PC-3 (cell line): ENCODE measurements around the gene THAP7. TPM values are rescaled to one million over a fixed set of nuclear protein-coding genes. Genes with fewer than 3 reads are reported as not detected.
A peak's percentile ranks its signal among the peaks of the same experiment; 100 is the strongest.

ENCODE experiments used
- ATAC-seq: fragments of 200-7000 bp; cut with Tn5 transposase; 2 replicates; pipeline ENCODE4 v1.9.1; 2020; ENCODE audit warnings: mild to moderate bottlenecking, moderate library complexity
- BruUV-seq: library from RNA; stranded (reverse); fragments of 400-500 nt; replicated peaks from 2 replicates; lab custom pipeline; 2021; lab: Mats Ljungman, UMichigan
- CTCF ChIA-PET: fragments of 300-600 bp; sonication (Branson Sonifier 250); formaldehyde crosslinking; loops from one replicate; lab custom pipeline; 2022; ENCODE audit warnings: antibody characterized with exemption; lab: Charles Lee
- POLR2A ChIA-PET: fragments of 300-600 bp; sonication (Branson Sonifier 250); formaldehyde crosslinking; loops from one replicate; lab custom pipeline; 2022; ENCODE audit warnings: antibody characterized with exemption; ENCODE audit not compliant: unreplicated experiment; lab: Charles Lee
- DNase-seq: peaks from one replicate; pipeline ENCODE4 v3.0.0-alpha.2; 2015
- H2AFZ ChIP-seq: fragments of 300-600 bp; sonication (generic); 2 replicates; pipeline ENCODE4 v1.6.0; 2016; ENCODE audit warnings: antibody characterized with exemption, low read length
- H3F3A ChIP-seq: fragments of 300-600 bp; sonication (generic); one replicate; pipeline ENCODE4 v1.6.0; 2017; ENCODE audit warnings: antibody characterized with exemption, low read length, control low read depth, mild to moderate bottlenecking; ENCODE audit not compliant: unreplicated experiment
- H3K27ac ChIP-seq: fragments of 300-600 bp; sonication (generic); 2 replicates; pipeline ENCODE4 v1.5.1; 2016; ENCODE audit warnings: mild to moderate bottlenecking, low read length
- H3K27me3 ChIP-seq: fragments of 300-600 bp; sonication (generic); 2 replicates; pipeline ENCODE4 v1.6.1; 2016; ENCODE audit warnings: low read length, mixed read lengths
- H3K36me3 ChIP-seq: fragments of 300-600 bp; sonication (generic); 2 replicates; pipeline ENCODE4 v1.6.1; 2016; ENCODE audit warnings: low read depth, mixed run types, low read length, mixed read lengths
- H3K4me1 ChIP-seq: fragments of 300-600 bp; sonication (generic); 2 replicates; pipeline ENCODE4 v1.5.1; 2016; ENCODE audit warnings: low read length; ENCODE audit not compliant: insufficient read depth
- H3K4me2 ChIP-seq: fragments of 300-600 bp; sonication (generic); 2 replicates; pipeline ENCODE4 v1.6.0; 2016; ENCODE audit warnings: low read length
- H3K4me3 ChIP-seq: fragments of 300-600 bp; sonication (generic); 2 replicates; pipeline ENCODE4 v1.5.1; 2016; ENCODE audit warnings: mild to moderate bottlenecking, low read length, mixed read lengths
- H3K79me2 ChIP-seq: fragments of 300-600 bp; sonication (generic); 2 replicates; pipeline ENCODE4 v1.6.1; 2017; ENCODE audit warnings: low read length, mixed read lengths
- H3K9ac ChIP-seq: fragments of 300-600 bp; sonication (generic); 2 replicates; pipeline ENCODE4 v1.6.0; 2016; ENCODE audit warnings: mild to moderate bottlenecking, low read length
- H3K9me2 ChIP-seq: fragments of 300-600 bp; sonication (generic); replicated peaks from 2 replicates; pipeline ENCODE4 v1.6.1; 2016; ENCODE audit warnings: mixed run types, low read length, mixed read lengths
- H3K9me3 ChIP-seq: fragments of 300-600 bp; sonication (generic); 2 replicates; pipeline ENCODE4 v1.6.1; 2016; ENCODE audit warnings: low read length, mixed read lengths
- H4K20me1 ChIP-seq: fragments of 300-600 bp; sonication (generic); 2 replicates; pipeline ENCODE4 v1.6.1; 2016; ENCODE audit warnings: low read length, mixed read lengths
- EZH2 ChIP-seq: fragments of 300-600 bp; sonication (generic); IDR thresholded peaks from one replicate; pipeline ENCODE4 v1.6.1; 2017; ENCODE audit warnings: antibody characterized with exemption, mild to moderate bottlenecking, low read length; ENCODE audit not compliant: unreplicated experiment
- EZH2phosphoT487 ChIP-seq: fragments of 300-600 bp; sonication (generic); IDR thresholded peaks from 2 replicates; pipeline ENCODE4 v1.6.1; 2018; ENCODE audit warnings: mild to moderate bottlenecking, antibody characterized with exemption, low read length, borderline replicate concordance
- intact Hi-C: fragments of 100-400 bp; cut with micrococcal nuclease; formaldehyde crosslinking; loops from 2 replicates; pipeline ENCODE4 v1.9.0; 2023
- total RNA-seq: library from RNA; depleted of rRNA; stranded (reverse); fragments of >200 nt; gene quantifications from 2 replicates; pipeline ENCODE4 v1.2.3, GENCODE V29; 2014
- TF ChIP-seq, protein P1 (sequence below): fragments of 300-600 bp; sonication (generic); conservative IDR thresholded peaks from 2 replicates; pipeline ENCODE4 v1.5.1; 2017; ENCODE audit warnings: antibody characterized with exemption, low read depth, mild to moderate bottlenecking, low read length

THAP7 gene
- total RNA-seq, 1 experiment from 2014 or later: 43.0 TPM

DNA sequence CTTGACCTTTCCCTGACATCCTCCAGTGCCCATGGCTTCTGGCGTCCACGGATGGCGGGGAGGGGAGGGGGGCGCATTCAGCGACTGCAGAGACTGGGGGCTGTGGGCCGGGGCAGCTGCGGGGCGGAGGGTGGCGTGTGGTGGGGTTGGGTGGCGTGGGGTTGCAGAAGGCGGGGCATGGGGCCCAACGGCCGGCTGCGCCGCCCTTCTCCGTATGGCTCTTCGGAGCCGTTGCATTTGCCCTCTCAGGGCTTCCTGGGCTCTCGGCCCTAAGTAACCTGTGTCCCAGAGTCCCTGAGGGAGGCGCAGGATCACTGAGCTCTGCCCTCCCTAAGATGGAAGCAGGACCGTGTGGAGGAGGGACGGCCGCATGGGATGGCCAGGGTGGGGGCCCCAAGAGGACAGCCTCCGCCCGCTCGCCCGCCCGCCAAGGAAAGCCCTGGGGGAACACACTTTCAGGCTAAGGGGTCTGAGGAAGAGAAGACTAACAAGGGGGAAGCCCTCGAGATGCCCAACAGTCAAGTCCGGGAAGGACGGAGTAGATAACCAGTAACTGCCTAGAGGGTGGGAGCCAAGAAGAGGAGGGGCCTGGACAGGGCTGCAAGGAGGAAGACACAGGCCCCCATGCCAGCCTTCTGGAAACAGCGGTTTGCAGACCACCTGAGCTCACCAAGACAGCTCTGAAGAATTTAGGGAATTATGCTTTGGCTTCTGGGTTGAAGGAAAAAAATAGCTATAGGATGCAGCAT, 44.1 kb downstream of the THAP7 start:
- Histone ChIP-seq H3K36me3 (peaks cover 7% of the 10 kb centered on the region; the same call in 1 of the 2 replicates), H3K9me2 (no peaks in the 10 kb centered on the region), H3K79me2 (peaks cover 24% of the 10 kb centered on the region), H2AFZ (peak overlapping the region; percentile 94), H4K20me1 (no peaks in the 10 kb centered on the region), H3K9me3 (no peaks in the 10 kb centered on the region), H3K4me3 (peak overlapping the region; percentile 83), H3K9ac (peak overlapping the region; percentile 78), H3K4me1 (peaks cover 13% of the 10 kb centered on the region), H3K27me3 (no peaks in the 10 kb centered on the region), H3K4me2 (peak overlapping the region; percentile 94), H3F3A (peaks cover 4% of the 10 kb centered on the region), H3K27ac (peak overlapping the region; percentile 47)
- ATAC-seq (peak; percentile 71), DNase-seq (peak; percentile 51)
- ChIA-PET POLR2A (interaction anchor here (0.5 to 0.6 kb wide), 2 partner anchors 125 to 497 kb away, joined by 3 to 4 read pairs; no protein-coding TSS in a partner anchor), CTCF (no interaction called here)
- BruUV-seq: no TSS peak
- intact Hi-C loops: no loop called here
- TF ChIP-seq, protein P1, sequence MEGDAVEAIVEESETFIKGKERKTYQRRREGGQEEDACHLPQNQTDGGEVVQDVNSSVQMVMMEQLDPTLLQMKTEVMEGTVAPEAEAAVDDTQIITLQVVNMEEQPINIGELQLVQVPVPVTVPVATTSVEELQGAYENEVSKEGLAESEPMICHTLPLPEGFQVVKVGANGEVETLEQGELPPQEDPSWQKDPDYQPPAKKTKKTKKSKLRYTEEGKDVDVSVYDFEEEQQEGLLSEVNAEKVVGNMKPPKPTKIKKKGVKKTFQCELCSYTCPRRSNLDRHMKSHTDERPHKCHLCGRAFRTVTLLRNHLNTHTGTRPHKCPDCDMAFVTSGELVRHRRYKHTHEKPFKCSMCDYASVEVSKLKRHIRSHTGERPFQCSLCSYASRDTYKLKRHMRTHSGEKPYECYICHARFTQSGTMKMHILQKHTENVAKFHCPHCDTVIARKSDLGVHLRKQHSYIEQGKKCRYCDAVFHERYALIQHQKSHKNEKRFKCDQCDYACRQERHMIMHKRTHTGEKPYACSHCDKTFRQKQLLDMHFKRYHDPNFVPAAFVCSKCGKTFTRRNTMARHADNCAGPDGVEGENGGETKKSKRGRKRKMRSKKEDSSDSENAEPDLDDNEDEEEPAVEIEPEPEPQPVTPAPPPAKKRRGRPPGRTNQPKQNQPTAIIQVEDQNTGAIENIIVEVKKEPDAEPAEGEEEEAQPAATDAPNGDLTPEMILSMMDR: no peak
- no peak for TF ChIP-seq EZH2

DNA sequence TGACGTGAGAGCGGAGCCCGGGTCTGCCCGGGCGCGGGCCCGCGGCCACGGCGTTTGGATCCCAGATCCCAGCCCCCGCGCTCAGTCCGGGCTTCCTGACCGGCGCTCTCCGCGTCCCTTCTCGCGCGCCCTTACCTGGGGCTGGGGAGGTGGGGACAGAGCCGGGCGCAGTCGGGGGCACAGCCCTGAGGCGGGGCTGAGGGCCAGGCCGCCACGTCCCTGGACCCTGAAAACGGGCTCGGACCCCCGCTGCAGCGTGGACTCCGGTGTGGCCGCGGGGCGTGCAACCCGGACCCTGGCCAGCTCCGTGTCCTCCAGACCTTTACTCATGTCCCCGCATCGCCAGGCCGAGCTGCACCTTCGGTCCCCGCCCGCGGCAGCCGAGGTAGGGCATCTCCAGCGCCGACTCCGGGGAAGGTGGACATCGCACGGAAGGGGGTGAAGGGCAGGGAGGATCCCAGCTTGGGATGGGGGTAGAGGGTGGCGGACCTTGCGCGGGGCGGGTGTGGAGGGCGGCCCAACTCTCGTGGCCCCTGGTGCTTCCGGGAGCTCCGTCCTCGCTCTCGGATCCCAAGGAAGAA, 44.7 kb downstream of the THAP7 start:
- H3K9ac ChIP-seq: peak overlapping the region; percentile 78
- ChIA-PET CTCF (interaction anchor here (1.0 kb wide), 1 partner anchor 72 kb away, joined by 3 read pairs; no protein-coding TSS in a partner anchor), POLR2A (no interaction called here)
- peak overlapping the region; percentile 94 for H3K4me2 ChIP-seq
- H3K27ac ChIP-seq: peak overlapping the region; percentile 47
- H3K27me3 ChIP-seq: no peaks in the 10 kb centered on the region
- peak; percentile 50 for ATAC-seq
- no peaks in the 10 kb centered on the region for H4K20me1 ChIP-seq
- H3K4me1 ChIP-seq: peaks cover 13% of the 10 kb centered on the region
- intact Hi-C loops: no loop called here
- H3K79me2 ChIP-seq: peaks cover 30% of the 10 kb centered on the region
- TF ChIP-seq, protein P1: no peak
- TF ChIP-seq EZH2 (no peak), EZH2phosphoT487 (no peak)
- H3K36me3 ChIP-seq: peaks cover 12% of the 10 kb centered on the region; the same call in 1 of the 2 replicates
- no peaks in the 10 kb centered on the region for H3K9me2 ChIP-seq
- BruUV-seq: TSS peak; percentile 32
- peak overlapping the region; percentile 83 for H3K4me3 ChIP-seq
- H3F3A ChIP-seq: peaks cover 4% of the 10 kb centered on the region
- peak; percentile 22 for DNase-seq
- H3K9me3 ChIP-seq: no peaks in the 10 kb centered on the region
- peak overlapping the region; percentile 94 for H2AFZ ChIP-seq
